H1 (cell line): ENCODE results near the gene UMPS. TPM values are rescaled to one million over a fixed set of nuclear protein-coding genes. Genes with fewer than 3 reads are reported as not detected.

Experiments used
- CHD7 ChIP-seq: fragments of 300-600 bp; sonication (generic); IDR thresholded peaks from 2 replicates; pipeline ENCODE4 v1.7.1; 2012; ENCODE audit warnings: low read length, moderate library complexity, mild to moderate bottlenecking, inconsistent platforms; ENCODE audit not compliant: insufficient replicate concordance
- EP300 ChIP-seq, 2 experiments: IDR thresholded peaks; 1 replicate in 1 of 2; 2 replicates in 1 of 2; pipeline ENCODE4 v1.6.1; 2011 to 2012; ENCODE audit warnings: low read depth in 2 of 2, low read length in 2 of 2, mild to moderate bottlenecking in 2 of 2, borderline replicate concordance in 1 of 2, inconsistent platforms in 1 of 2, moderate library complexity in 1 of 2
- HDAC2 ChIP-seq, 2 experiments: fragments of 300-600 bp in 1 of 2; sonication (generic) in 1 of 2; IDR thresholded peaks; 2 replicates each; pipeline ENCODE4 v1.6.1; 2011 to 2012; ENCODE audit warnings: low read depth in 2 of 2, low read length in 2 of 2, mild to moderate bottlenecking in 2 of 2, moderate library complexity in 2 of 2, borderline replicate concordance in 1 of 2, inconsistent platforms in 1 of 2
- POLR2AphosphoS5 ChIP-seq: IDR thresholded peaks from 2 replicates; pipeline ENCODE4 v1.6.1; 2011; ENCODE audit warnings: low read depth, low read length
- RNF2 ChIP-seq: fragments of 200-900, 300-1000 bp; sonication (generic); IDR thresholded peaks from 2 replicates; pipeline ENCODE4 v1.7.1; 2016; ENCODE audit warnings: borderline replicate concordance, low read depth, mild to moderate bottlenecking, antibody characterized with exemption, low read length; ENCODE audit not compliant: poor library complexity, severe bottlenecking; ENCODE audit errors: missing control alignments
- TEAD4 ChIP-seq: IDR thresholded peaks from 2 replicates; pipeline ENCODE4 v1.6.1; 2012; ENCODE audit warnings: low read depth, low read length, inconsistent platforms, mixed read lengths
- polyA plus RNA-seq, 7 experiments: library from polyadenylated mRNA; depleted of rRNA in 3 of 7; stranded (reverse) in 5 of 7; unstranded in 2 of 7; fragments of >200 nt in 5 of 7; fragments of 200-250 nt in 2 of 7; gene quantifications; 1 replicate in 5 of 7; 2 replicates in 1 of 7; 4 replicates in 1 of 7; pipeline versions ENCODE4 v1.2.1 to v1.2.3, GENCODE V29; 2011 to 2013; ENCODE audit warnings: missing spikeins in 2 of 7, mixed read lengths in 2 of 7
- total RNA-seq: library from RNA; stranded (reverse); fragmentation: NEBNext Ultra II Directional; extraction: Animal tissue kit (Norgen Biotek cat#: 25700); gene quantifications from 2 replicates; pipeline ENCODE4 v1.2.1, GENCODE V29; 2021

UMPS gene
- total and polyA plus RNA-seq, 2 of the 8 experiments (the other 6 are each of a cell fraction or from before 2014, with no cell fraction given): 32.8 to 59.0 TPM

- TF ChIP-seq CHD7 (no peak), TEAD4 (no peak), POLR2AphosphoS5 (no peak), RNF2 (no peak), HDAC2 (IDR thresholded peaks at IDR 0.05; ENCODE audit: borderline replicate concordance in 1 of 2, low read depth in 2 of 2, low read length in 2 of 2) (no peak), EP300 (IDR thresholded peaks at IDR 0.05; ENCODE audit: borderline replicate concordance in 1 of 2, low read depth in 2 of 2, low read length in 2 of 2) (no peak)
- TF ChIP-seq, all 59 proteins: peak for 0
These were observed 7.7 kb upstream of the UMPS start (continued) for GRCh38 chr3:124722589-124722988.
